Fibroblast of lung (primary cell): ENCODE data around the gene TMEM42.

Experiments
- CTCF ChIP-seq, 2 donors: IDR thresholded peaks in 1 of 2; conservative IDR thresholded peaks in 1 of 2; 1 replicate in 1 of 2; 2 replicates in 1 of 2; pipeline ENCODE4 v1.5.1; 2011 to 2012; ENCODE audit warnings: low read length in 2 of 2, control low read depth in 1 of 2, inconsistent platforms in 1 of 2, low read depth in 1 of 2, mild to moderate bottlenecking in 1 of 2
- EZH2 ChIP-seq: IDR thresholded peaks from 2 replicates; pipeline ENCODE4 v1.5.1; 2012; ENCODE audit warnings: low read length, control low read depth, mild to moderate bottlenecking; ENCODE audit errors: missing control alignments

- TF ChIP-seq CTCF (conservative IDR thresholded peaks at IDR 0.05 in 1 of 2, IDR thresholded peaks at IDR 0.05 in 1 of 2; ENCODE audit: low read depth in 1 of 2, low read length in 2 of 2) (no peak), EZH2 (no peak)
Measured at GRCh38 chr3:44896440-44896839, 34.7 kb downstream of the TMEM42 start.
